Measurements from ENCODE around the gene MYO6. TPM values are rescaled to one million over a fixed set of nuclear protein-coding genes. Genes with fewer than 3 reads are reported as not detected.

MYO6 gene
- total RNA-seq, 1 donor from 2014 or later = 135 TPM

GRCh38 chr6:75933387-75933975, 184.4 kb downstream of the MYO6 start:
- Mint-ChIP-seq H3K36me3 (ENCODE audit: low read depth, unreplicated experiment) (no peaks in the 10 kb centered on the region), H3K4me3 (ENCODE audit: unreplicated experiment) (no peak overlapping the region), H3K27me3 (ENCODE audit: unreplicated experiment) (no peaks in the 10 kb centered on the region), H3K9me3 (ENCODE audit: unreplicated experiment) (no peaks in the 10 kb centered on the region), H3K4me1 (ENCODE audit: unreplicated experiment) (peaks cover 14% of the 10 kb centered on the region), H3K27ac (ENCODE audit: unreplicated experiment) (no peak overlapping the region)
- no peak for TF ChIP-seq CTCF (IDR thresholded peaks at IDR 0.05; ENCODE audit: unreplicated experiment)
- DNase-seq (ENCODE audit: low spot score) = no peak

DNA sequence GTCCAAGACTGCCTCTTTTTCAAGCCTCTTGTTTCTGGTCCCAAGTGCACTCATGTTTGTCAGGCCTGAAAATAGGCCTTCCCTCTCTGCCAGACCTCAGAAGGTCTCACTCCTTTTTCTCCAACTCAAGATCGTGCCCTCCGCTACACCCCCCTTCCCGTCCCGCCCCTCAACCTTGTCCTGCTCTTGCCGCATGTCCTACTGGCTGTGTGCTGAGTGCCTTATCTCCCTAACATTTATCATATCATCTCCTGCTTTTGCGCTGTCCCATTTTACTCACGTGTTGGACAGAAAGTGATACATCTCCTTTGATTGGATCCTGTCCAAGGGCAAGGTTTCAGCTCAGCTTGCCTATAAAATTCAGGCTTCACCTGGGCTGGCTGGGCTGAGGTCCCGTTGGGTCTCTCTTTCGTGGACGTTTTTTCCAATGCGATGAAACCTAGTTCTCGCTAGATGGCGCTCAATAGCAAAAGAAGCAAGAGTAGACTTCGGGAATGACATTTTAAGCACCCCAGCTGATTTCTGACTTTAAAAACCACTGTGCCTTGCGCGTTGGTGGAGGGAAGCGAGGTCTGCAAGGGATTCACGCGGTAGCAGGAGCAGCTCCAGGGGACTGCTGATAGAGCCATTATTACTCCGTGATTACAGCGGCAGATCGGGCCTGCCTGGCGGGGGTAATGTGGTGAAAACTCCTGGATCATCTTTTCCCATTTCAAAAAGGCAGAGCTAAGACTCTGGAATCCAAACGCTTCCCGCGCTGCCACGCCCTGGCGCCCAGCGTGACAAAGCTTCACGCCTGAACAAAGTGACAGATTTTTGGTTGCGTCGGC, 185.8 kb downstream of the MYO6 start:
- H3K4me3 Mint-ChIP-seq (ENCODE audit: unreplicated experiment) = peak overlapping the region; percentile 85
- DNase-seq (ENCODE audit: low spot score) = peak; percentile 43
- peaks cover 11% of the 10 kb centered on the region for H3K4me1 Mint-ChIP-seq (ENCODE audit: unreplicated experiment)
- no peaks in the 10 kb centered on the region for H3K36me3 Mint-ChIP-seq (ENCODE audit: low read depth, unreplicated experiment)
- no peak overlapping the region for H3K27ac Mint-ChIP-seq (ENCODE audit: unreplicated experiment)
- H3K9me3 Mint-ChIP-seq (ENCODE audit: unreplicated experiment) = no peaks in the 10 kb centered on the region
- TF ChIP-seq CTCF (IDR thresholded peaks at IDR 0.05; ENCODE audit: unreplicated experiment) = peak; percentile 82
- H3K27me3 Mint-ChIP-seq (ENCODE audit: unreplicated experiment) = no peaks in the 10 kb centered on the region

DNA sequence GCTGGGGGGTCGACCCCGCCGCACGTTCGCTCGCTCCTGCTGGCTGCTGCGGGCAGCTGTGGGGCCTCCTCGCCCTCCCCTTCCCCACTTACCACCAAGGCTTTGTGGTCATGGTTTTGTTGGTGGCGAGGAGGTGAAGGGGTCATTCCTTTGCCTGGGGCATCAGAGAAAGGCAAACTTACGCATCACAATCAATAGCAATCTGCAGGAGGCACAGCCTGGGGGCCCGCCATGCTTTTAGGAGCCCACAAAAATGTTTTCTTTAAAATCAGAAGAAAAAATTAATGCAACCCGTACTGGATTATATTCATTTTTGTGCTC, 186.4 kb downstream of the MYO6 start:
- TF ChIP-seq CTCF (IDR thresholded peaks at IDR 0.05; ENCODE audit: unreplicated experiment) = no peak
- DNase-seq (ENCODE audit: low spot score) = no peak
- Mint-ChIP-seq H3K9me3 (ENCODE audit: unreplicated experiment) (no peaks in the 10 kb centered on the region), H3K4me1 (ENCODE audit: unreplicated experiment) (peaks cover 11% of the 10 kb centered on the region), H3K36me3 (ENCODE audit: low read depth, unreplicated experiment) (no peaks in the 10 kb centered on the region), H3K27me3 (ENCODE audit: unreplicated experiment) (no peaks in the 10 kb centered on the region), H3K27ac (ENCODE audit: unreplicated experiment) (no peak overlapping the region), H3K4me3 (ENCODE audit: unreplicated experiment) (no peak overlapping the region)

DNA sequence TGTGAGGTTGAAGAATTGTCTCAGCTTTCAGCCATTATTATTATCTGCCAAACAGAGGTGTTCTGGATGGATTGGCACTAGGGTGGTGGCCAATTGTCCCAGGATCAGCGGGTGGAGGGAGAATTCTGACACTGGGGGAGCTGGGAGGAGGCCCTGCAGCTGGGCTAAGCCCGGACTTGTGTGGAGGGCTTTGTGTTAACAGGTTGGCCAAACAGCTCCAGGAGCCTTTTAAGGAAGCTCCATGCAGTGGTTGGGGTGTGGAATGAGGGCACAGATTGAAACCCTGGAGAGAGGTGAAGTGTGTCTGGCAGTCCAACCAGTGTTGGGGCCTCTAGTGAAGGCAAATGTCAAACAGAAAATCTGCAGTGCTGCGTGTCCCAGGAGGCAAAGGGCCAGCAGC, 187.6 kb downstream of the MYO6 start:
- Mint-ChIP-seq H3K27me3 (ENCODE audit: unreplicated experiment) (no peaks in the 10 kb centered on the region), H3K4me1 (ENCODE audit: unreplicated experiment) (peaks cover 11% of the 10 kb centered on the region), H3K36me3 (ENCODE audit: low read depth, unreplicated experiment) (no peaks in the 10 kb centered on the region), H3K27ac (ENCODE audit: unreplicated experiment) (no peak overlapping the region), H3K4me3 (ENCODE audit: unreplicated experiment) (no peak overlapping the region), H3K9me3 (ENCODE audit: unreplicated experiment) (no peaks in the 10 kb centered on the region)
- no peak for TF ChIP-seq CTCF (IDR thresholded peaks at IDR 0.05; ENCODE audit: unreplicated experiment)
- no peak for DNase-seq (ENCODE audit: low spot score)

DNA sequence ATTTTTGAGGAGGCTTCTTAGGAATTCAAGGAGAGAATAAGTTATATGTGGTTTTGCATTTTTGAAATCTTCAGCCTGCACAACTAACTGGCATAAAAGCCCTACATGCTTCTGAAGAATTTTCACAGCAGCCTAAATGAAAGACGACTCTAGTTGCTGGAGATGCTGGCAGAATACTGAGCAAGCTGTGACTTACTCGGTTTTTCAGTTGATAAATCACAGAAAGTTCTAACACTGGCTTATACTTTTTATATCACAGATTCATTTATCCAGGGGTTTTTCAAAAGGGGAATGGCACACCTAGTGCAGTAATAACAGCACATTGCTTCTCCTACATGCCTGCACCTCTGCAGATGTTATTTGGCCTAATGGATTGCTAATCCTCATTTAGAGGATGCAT, 188.8 kb downstream of the MYO6 start:
- peaks cover 11% of the 10 kb centered on the region for H3K4me1 Mint-ChIP-seq (ENCODE audit: unreplicated experiment)
- no peaks in the 10 kb centered on the region for H3K36me3 Mint-ChIP-seq (ENCODE audit: low read depth, unreplicated experiment)
- no peak overlapping the region for H3K4me3 Mint-ChIP-seq (ENCODE audit: unreplicated experiment)
- no peaks in the 10 kb centered on the region for H3K27me3 Mint-ChIP-seq (ENCODE audit: unreplicated experiment)
- no peak overlapping the region for H3K27ac Mint-ChIP-seq (ENCODE audit: unreplicated experiment)
- no peaks in the 10 kb centered on the region for H3K9me3 Mint-ChIP-seq (ENCODE audit: unreplicated experiment)
- no peak for TF ChIP-seq CTCF (IDR thresholded peaks at IDR 0.05; ENCODE audit: unreplicated experiment)
- no peak for DNase-seq (ENCODE audit: low spot score)

Measured in endothelial cell (in vitro differentiated cells).